K562 (cell line): ENCODE results near the gene RHOXF2B. TPM values are rescaled to one million over a fixed set of nuclear protein-coding genes. Genes with fewer than 3 reads are reported as not detected.

Experiments used
- ATAC-seq: fragments of 200-7000 bp; cut with Tn5 transposase; 3 replicates; pipeline ENCODE4 v1.9.1; 2020; ENCODE audit warnings: moderate library complexity
- BruUV-seq: library from RNA; stranded (reverse); fragments of 400-500 nt; replicated peaks from 2 replicates; lab custom pipeline; 2021; lab: Mats Ljungman, UMichigan
- CTCF ChIA-PET: fragments of 300-600 bp; formaldehyde crosslinking; extraction: SDS; loops from one replicate; lab custom pipeline; 2021; ENCODE audit warnings: low intra/inter-chr PET ratio; lab: Yijun Ruan, JAX
- POLR2A ChIA-PET: fragments of 300-600, 350-650 bp; sonication (Branson Sonifier 250); formaldehyde crosslinking; extraction: SDS; loops from one replicate; lab custom pipeline; 2021; ENCODE audit warnings: antibody characterized with exemption, inconsistent platforms; lab: Yijun Ruan, JAX
- DNase-seq, 4 experiments: peaks; one replicate each; pipeline versions ENCODE4 v3.0.0 to v3.0.0-alpha.2; 2011 to 2018; ENCODE audit warnings: low spot score in 3 of 4, mixed read lengths in 3 of 4; ENCODE audit errors: extremely low read depth in 1 of 4
- FAIRE-seq: peaks from 2 replicates; lab custom pipeline; 2011; peaks lifted over from hg19 to GRCh38; lab: Jason Lieb, UNC
- H2AFZ ChIP-seq: 2 replicates; pipeline ENCODE4 v1.6.0; 2011; ENCODE audit warnings: low read depth, low read length, control low read depth, inconsistent platforms
- H3K27ac ChIP-seq: fragments of 200-600 bp; 3 replicates; pipeline ENCODE4 v1.8.0; 2011; ENCODE audit warnings: low read depth, mild to moderate bottlenecking, control low read depth, inconsistent platforms, low read length, moderate library complexity, mixed read lengths; ENCODE audit errors: extremely low read depth
- H3K27me3 ChIP-seq, 2 experiments: fragments of 300-600 bp in 1 of 2; 2 replicates in 1 of 2; 3 replicates in 1 of 2; pipeline versions ENCODE4 v1.6.0 to v1.8.0; 2011; ENCODE audit warnings: inconsistent platforms in 2 of 2, low read length in 2 of 2, mild to moderate bottlenecking in 1 of 2, mixed read lengths in 1 of 2, moderate library complexity in 1 of 2; ENCODE audit not compliant: control insufficient read depth in 2 of 2, insufficient read depth in 2 of 2
- H3K36me3 ChIP-seq: fragments of 300-600 bp; 3 replicates; pipeline ENCODE4 v1.8.0; 2011; ENCODE audit warnings: mild to moderate bottlenecking, low read length, inconsistent platforms; ENCODE audit not compliant: control insufficient read depth, insufficient read depth
- H3K4me1 ChIP-seq, 2 experiments: fragments of 200-600 bp in 1 of 2; replicated peaks in 1 of 2; 2 replicates in 1 of 2; 3 replicates in 1 of 2; pipeline versions ENCODE4 v1.5.1 to v1.8.0; 2011; ENCODE audit warnings: inconsistent platforms in 2 of 2, low read length in 2 of 2, mild to moderate bottlenecking in 1 of 2, mixed read lengths in 1 of 2, moderate library complexity in 1 of 2; ENCODE audit not compliant: control insufficient read depth in 2 of 2, insufficient read depth in 2 of 2
- H3K4me2 ChIP-seq: 2 replicates; pipeline ENCODE4 v1.6.1; 2011; ENCODE audit warnings: low read length, control low read depth, inconsistent platforms, mixed read lengths; ENCODE audit not compliant: insufficient read depth
- H3K4me3 ChIP-seq: fragments of 200-600 bp; sonication (generic), shearing (Covaris generic); 2 replicates; pipeline ENCODE4 v1.5.1; 2016; ENCODE audit warnings: control low read depth, inconsistent platforms
- H3K79me2 ChIP-seq: fragments of 200-600 bp; 3 replicates; pipeline ENCODE4 v1.8.0; 2011; ENCODE audit warnings: low read length, inconsistent platforms; ENCODE audit not compliant: control insufficient read depth, insufficient read depth
- H3K9ac ChIP-seq, 2 experiments: 2 replicates each; pipeline versions ENCODE4 v1.6.0 to v1.6.1; 2011; ENCODE audit warnings: low read depth in 2 of 2, low read length in 2 of 2, control low read depth in 1 of 2, inconsistent platforms in 1 of 2, mild to moderate bottlenecking in 1 of 2, mixed read lengths in 1 of 2; ENCODE audit not compliant: insufficient read depth in 1 of 2
- H3K9me1 ChIP-seq: one replicate; pipeline ENCODE4 v1.6.0; 2011; ENCODE audit warnings: inconsistent platforms, mild to moderate bottlenecking, low read length, moderate library complexity; ENCODE audit not compliant: control insufficient read depth, insufficient read depth
- H3K9me3 ChIP-seq: replicated peaks from 2 replicates; pipeline ENCODE4 v1.5.1; 2011; ENCODE audit warnings: low read depth, low read length, inconsistent platforms; ENCODE audit not compliant: control insufficient read depth, insufficient read depth
- H4K20me1 ChIP-seq: replicated peaks from 2 replicates; pipeline ENCODE4 v1.6.1; 2011; ENCODE audit warnings: low read length, inconsistent platforms, mixed read lengths; ENCODE audit not compliant: control insufficient read depth, insufficient read depth
- CTCF ChIP-seq, 3 experiments: IDR thresholded peaks in 2 of 3; conservative IDR thresholded peaks in 1 of 3; 2 replicates each; pipeline ENCODE4 v1.5.1; 2011 to 2012; ENCODE audit warnings: low read length in 3 of 3, mild to moderate bottlenecking in 3 of 3, control low read depth in 2 of 3, improper control_type of control experiment in 1 of 3, inconsistent platforms in 1 of 3, low read depth in 1 of 3, mixed read lengths in 1 of 3, moderate library complexity in 1 of 3; ENCODE audit not compliant: insufficient read depth in 2 of 3
- DNMT1 ChIP-seq: fragments of 450-650 bp; IDR thresholded peaks from 2 replicates; pipeline ENCODE4 v1.6.1; 2016; ENCODE audit warnings: antibody characterized with exemption, mild to moderate bottlenecking
- GABPB2 ChIP-seq: fragments of 250-450 bp; sonication (Bioruptor Pico); conservative IDR thresholded peaks from 2 replicates; pipeline ENCODE4 v1.5.1; 2021; ENCODE audit warnings: mild to moderate bottlenecking
- GATAD2A ChIP-seq: fragments of 450-650 bp; IDR thresholded peaks from 2 replicates; pipeline ENCODE4 v1.6.1; 2017
- MAFK ChIP-seq: IDR thresholded peaks from 2 replicates; pipeline ENCODE4 v1.6.1; 2011; ENCODE audit warnings: low read length, improper control_type of control experiment
- NR4A1 ChIP-seq, 2 experiments: fragments of 250-450 bp in 1 of 2; fragments of 450-650 bp in 1 of 2; sonication (Bioruptor Pico) in 1 of 2; IDR thresholded peaks; 2 replicates each; pipeline versions ENCODE4 v1.4.0 to v1.6.1; 2016 to 2020; ENCODE audit warnings: mild to moderate bottlenecking in 2 of 2, missing compliant biosample characterization in 1 of 2, missing genetic modification characterization in 1 of 2, moderate library complexity in 1 of 2
- PRPF4 ChIP-seq: fragments of 200-400 bp; formaldehyde crosslinking; IDR thresholded peaks from one replicate; pipeline ENCODE4 v1.6.1; 2017; ENCODE audit warnings: low read length, low read depth, mild to moderate bottlenecking; ENCODE audit not compliant: insufficient read depth, poor library complexity, severe bottlenecking
- TCFL5 ChIP-seq: fragments of 250-450 bp; sonication (Bioruptor Pico); conservative IDR thresholded peaks from 2 replicates; pipeline ENCODE4 v1.6.1; 2021; ENCODE audit warnings: mild to moderate bottlenecking, moderate library complexity, matching md5 sums
- TGIF2 ChIP-seq: sonication (generic); formaldehyde crosslinking; IDR thresholded peaks from 2 replicates; pipeline ENCODE4 v1.8.1; 2022; ENCODE audit warnings: mild to moderate bottlenecking, missing genetic modification reagents, moderate library complexity
- ZFP1 ChIP-seq: fragments of 450-650 bp; formaldehyde crosslinking; IDR thresholded peaks from 2 replicates; pipeline ENCODE4 v1.4.0; 2020; ENCODE audit warnings: mild to moderate bottlenecking, mixed read lengths
- WGBS: fragments of 100-300 bp; shearing (Covaris generic); methylation state at CpG from one replicate; pipeline ENCODE4 v1.1.6; 2016; ENCODE audit warnings: low coverage, mixed read lengths; ENCODE audit not compliant: insufficient coverage; ENCODE audit errors: missing lambda C conversion rate; 5-methylcytosine and 5-hydroxymethylcytosine counted together
- in situ Hi-C: fragments of 300-500 bp; cut with MboI; formaldehyde crosslinking; loops from 4 replicates; pipeline ENCODE4 v1.15.0; 2018; ENCODE audit warnings: inconsistent platforms, mixed read lengths
- intact Hi-C: fragments of 100-400 bp; cut with micrococcal nuclease; formaldehyde crosslinking; loops from 2 replicates; pipeline ENCODE4 v1.14.2; 2022
- polyA plus RNA-seq, 8 experiments: library from polyadenylated mRNA; depleted of rRNA in 4 of 8; stranded (reverse) in 5 of 8; unstranded in 3 of 8; fragments of >200 nt; fragmentation: Nextera tagmentation in 2 of 8; fragmentation: Illumina TruSeq in 1 of 8; extraction: Ambion mirVana in 2 of 8; extraction: Trizol in 1 of 8; gene quantifications; 2 replicates each; pipeline versions ENCODE4 v1.2.1 to v1.2.3, GENCODE V29; 2011 to 2014; ENCODE audit warnings: inconsistent platforms in 1 of 8, missing spikeins in 1 of 8
- total RNA-seq, 7 experiments: library from RNA; depleted of rRNA in 6 of 7; stranded (reverse); fragments of >200 nt in 6 of 7; fragmentation: Illumina TruSeq in 2 of 7; extraction: Trizol in 2 of 7; gene quantifications; 2 replicates each; pipeline versions ENCODE4 v1.2.1 to v1.2.3, GENCODE V29; 2011 to 2021; ENCODE audit warnings: low replicate concordance in 1 of 7

RHOXF2B gene
- total and polyA plus RNA-seq, 9 of the 15 experiments (the other 6 are each of a cell fraction or from before 2014, with no cell fraction given) = 0.79 to 4.3 (median 2.2) TPM

- DNase-seq (no peak), ATAC-seq (no peak), FAIRE-seq (no peak)
- no peak within 1 kb of the TSS for H2AFZ ChIP-seq
- H3K79me2 ChIP-seq = no peaks in the 10 kb centered on the region
- 89% methylated on average over 28 of the region's 35 CpGs for WGBS
- no peak for TF ChIP-seq GATAD2A
- TF ChIP-seq DNMT1 = no peak
- no peak for TF ChIP-seq GABPB2 (CRISPR knock-in tag)
- no peak for TF ChIP-seq TCFL5 (CRISPR knock-in tag)
- TF ChIP-seq PRPF4 = no peak
- no peak for TF ChIP-seq TGIF2 (CRISPR knock-in tag)
- TF ChIP-seq ZFP1 (CRISPR knock-in tag) = no peak
- no peak for TF ChIP-seq NR4A1 (CRISPR knock-in tag; IDR thresholded peaks at IDR 0.05)
- TF ChIP-seq NR4A1 (tag; IDR thresholded peaks at IDR 0.05) = no peak
- no peak for TF ChIP-seq CTCF (IDR thresholded peaks at IDR 0.05 in 2 of 3, conservative IDR thresholded peaks at IDR 0.05 in 1 of 3; ENCODE audit: insufficient read depth in 2 of 3, low read depth in 1 of 3, low read length in 3 of 3)
- TF ChIP-seq MAFK = no peak
- ChIA-PET CTCF (no interaction called here), POLR2A (no interaction called here)
- H3K27ac ChIP-seq = no peak within 1 kb of the TSS
- H3K9ac ChIP-seq = no peak within 1 kb of the TSS
- H3K36me3 ChIP-seq = no peaks in the 10 kb centered on the region
- H3K4me1 ChIP-seq = peaks cover 0 to 9% of the 10 kb centered on the region in 2 experiments; a peak in 3 of 5 replicates
- no peaks in the 10 kb centered on the region for H3K9me3 ChIP-seq
- in situ Hi-C loops = no loop called here
- H3K9me1 ChIP-seq = no peaks in the 10 kb centered on the region
- intact Hi-C loops = no loop called here
- H3K27me3 ChIP-seq = no peaks in the 10 kb centered on the region
- no peaks in the 10 kb centered on the region for H4K20me1 ChIP-seq
- H3K4me3 ChIP-seq = no peak within 1 kb of the TSS
- no TSS peak for BruUV-seq
- no peak within 1 kb of the TSS for H3K4me2 ChIP-seq
These were observed 38.0 kb upstream of the RHOXF2B start, which contains the start of gene RHOXF1 for GRCh38 chrX:120115438-120115963. TSS of gene RHOXF1 (minus strand) at chrX:120115913. CDS start at chrX:120115862, 51 bp downstream.
